Jurkat, Clone E6-1 (cell line): Measurements from ENCODE around the gene C5orf15.
A peak's percentile ranks its signal among the peaks of the same experiment; 100 is the strongest.
"Not testable (repeated sequence)": the region's sequence is repeated elsewhere in the genome, so short reads cannot be mapped to it uniquely, and the experiment has no call there.

Source experiments
- DNase-seq: peaks from one replicate; pipeline ENCODE4 v3.0.0-alpha.2; 2011; ENCODE audit warnings: low read depth, low spot score
- H3K4me3 ChIP-seq: 2 replicates; pipeline ENCODE4 v1.5.1; 2011; ENCODE audit warnings: mild to moderate bottlenecking, low read length, control low read depth, moderate library complexity

C5orf15 gene

DNA sequence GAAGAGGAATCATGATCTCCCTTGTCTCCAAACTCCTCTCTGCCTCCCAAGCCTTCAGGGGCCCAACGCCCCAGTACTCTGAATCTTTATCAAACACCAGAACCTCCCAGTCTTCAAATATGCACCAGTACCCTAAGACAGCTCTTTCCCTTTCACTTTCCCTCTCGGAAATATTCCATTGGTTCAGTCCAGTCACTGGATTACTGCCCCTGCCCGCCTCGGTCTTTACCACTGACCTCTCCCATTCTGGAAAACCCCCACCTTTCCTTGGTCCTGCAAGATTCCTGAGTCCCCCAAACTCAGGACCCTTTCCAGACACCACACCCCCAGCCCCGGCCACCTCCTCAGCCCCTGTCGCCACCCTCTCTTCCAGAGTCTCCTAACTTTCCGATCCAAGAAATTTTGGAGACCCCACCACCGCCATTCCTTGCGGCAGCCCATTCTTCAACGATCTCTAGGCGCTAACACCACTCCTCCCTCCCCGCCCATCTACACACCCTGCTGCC lies 674 bp downstream of the C5orf15 start:
- no peak for DNase-seq

DNA sequence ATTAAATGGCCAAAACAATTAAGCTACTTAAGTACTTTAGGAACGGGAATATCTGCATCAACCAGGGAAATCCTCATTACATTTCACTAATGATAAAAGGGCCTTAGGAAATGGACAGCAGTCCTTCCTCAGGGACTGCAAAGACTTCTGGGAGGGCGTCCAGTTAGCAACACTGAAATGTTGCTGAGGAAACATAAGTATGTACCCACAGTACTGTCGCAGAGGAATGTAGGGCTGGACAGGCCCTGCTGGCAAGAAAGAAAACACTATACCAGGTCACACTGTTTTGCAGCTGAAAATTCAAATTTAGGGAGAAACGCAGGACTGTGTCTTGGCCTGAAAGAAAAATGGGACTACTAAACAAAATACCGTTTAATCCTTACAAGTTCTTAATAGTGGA lies 1.3 kb downstream of the C5orf15 start:
- no peak for DNase-seq
- peak overlapping the region; percentile 96 for H3K4me3 ChIP-seq

More for the DNA sequence above, 674 bp downstream of the C5orf15 start:
- peak overlapping the region; percentile 96 for H3K4me3 ChIP-seq

DNA sequence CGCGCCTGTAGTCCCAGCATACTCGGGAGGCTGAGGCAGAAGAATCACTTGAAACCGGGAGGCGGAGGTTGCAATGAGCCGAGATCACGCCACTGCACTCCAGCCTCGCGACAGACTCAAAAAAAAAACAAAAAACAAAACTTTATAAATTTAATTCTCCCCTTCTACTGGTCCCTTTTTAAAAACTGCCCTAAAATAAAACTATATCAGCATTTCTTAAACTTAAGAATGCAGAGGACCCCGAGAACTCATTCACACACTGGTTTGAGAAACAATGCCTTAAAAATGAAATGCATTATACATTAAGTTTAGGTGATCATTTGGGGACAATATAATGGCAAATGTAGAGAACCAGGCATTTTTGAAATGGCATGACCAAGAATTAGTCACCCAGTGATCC lies 2.3 kb downstream of the C5orf15 start:
- DNase-seq = no peak
- H3K4me3 ChIP-seq = no peak overlapping the region

DNA sequence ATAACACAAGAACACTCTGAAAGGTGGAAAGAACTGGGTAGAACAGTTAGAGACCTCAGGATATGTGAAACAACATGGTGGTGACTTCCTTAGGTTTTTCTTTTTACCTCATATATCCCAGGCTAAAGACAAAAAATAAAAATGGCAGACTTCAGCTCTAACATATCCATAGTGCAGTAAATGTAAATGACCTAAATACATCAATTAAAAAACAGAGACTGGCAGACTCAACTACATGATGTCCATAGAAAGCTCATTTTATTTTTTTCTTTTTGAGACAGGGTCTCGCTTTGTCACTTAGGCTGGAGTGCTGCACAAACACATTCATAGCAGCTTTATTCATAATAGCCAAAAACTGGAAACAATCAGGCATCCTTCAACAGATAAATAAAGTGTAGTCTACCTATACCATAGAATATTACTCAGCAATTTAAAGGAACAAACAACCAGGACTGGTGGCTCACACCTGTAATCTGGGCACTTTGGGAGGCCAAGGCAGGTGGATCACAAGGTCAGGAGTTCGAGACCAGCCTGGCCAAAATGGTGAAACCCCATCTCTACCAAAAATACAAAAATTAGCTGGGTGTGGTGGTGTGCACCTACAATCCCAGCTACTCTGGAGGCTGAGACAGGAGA lies 4.8 kb downstream of the C5orf15 start:
- DNase-seq = no peak
- H3K4me3 ChIP-seq = no peak overlapping the region

DNA sequence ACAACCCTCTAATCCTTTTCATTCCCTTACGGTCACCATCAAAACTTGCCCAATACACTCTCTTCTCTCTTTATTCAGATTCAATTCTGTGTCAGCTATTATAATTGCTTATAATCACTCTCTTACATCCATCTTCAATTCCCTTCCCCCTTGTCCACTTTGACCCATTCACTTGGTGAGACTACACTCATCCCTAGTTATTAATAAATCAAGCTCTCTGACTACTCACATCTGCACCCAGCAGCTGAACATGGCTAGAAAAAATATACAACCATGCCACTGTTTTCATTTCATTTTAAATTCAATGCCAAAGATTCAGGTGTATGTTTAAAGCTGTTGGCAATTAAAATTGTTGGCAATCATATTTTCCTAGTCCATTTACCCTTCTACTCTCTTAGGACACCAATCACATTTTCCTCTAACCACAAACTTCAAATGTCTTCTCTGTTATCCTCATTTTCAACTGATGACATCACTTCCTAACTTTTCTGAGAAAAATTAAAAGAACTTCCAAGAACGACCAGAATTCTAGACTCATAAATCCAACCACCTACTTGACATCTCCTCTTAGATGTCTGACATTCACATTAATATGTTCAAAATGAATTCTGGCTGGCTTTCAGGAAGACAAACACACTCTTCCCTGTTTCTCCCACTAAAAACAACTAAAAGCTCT lies 5.5 kb downstream of the C5orf15 start:
- no peak overlapping the region for H3K4me3 ChIP-seq
- DNase-seq = no peak

DNA sequence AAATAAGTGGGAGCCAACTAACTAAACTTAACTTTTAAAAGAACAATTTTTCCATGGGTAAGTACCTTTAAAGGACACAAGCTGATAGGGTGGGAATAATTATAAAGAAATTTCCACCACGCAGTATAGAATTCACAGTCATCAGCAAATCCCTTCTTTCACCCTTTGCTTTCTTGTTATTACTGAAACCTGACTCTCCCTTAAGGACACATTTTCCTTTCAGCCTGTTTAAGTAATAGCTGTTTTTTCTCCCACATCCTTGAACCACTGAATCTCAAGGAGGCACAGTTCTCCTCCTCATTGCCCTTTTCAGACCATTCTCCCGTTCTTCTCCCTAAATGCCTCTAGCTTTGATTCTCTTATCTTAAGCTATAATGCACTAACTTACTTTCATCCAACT lies 6.3 kb downstream of the C5orf15 start:
- H3K4me3 ChIP-seq = no peak overlapping the region
- no peak for DNase-seq

DNA sequence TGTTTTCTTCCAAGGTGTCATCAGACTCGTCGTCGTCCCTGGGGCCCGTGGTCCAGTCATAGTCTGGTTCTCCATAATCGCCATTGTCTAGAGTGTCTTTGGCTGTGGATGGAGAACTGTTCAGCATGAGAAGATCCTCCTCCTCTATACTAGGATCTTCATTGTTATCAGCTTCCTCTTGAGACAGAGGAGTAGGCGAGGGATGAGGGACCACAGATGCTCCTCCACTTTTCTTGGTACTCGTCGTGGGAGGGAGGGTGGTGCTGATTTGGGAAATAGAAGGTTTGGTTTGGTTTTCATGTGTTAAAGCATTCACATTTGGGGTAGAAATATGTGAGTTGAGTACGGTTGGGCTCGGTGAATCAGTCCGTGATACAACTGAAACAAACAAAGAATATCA lies 8.8 kb downstream of the C5orf15 start:
- H3K4me3 ChIP-seq = no peak overlapping the region
- no peak for DNase-seq

DNA sequence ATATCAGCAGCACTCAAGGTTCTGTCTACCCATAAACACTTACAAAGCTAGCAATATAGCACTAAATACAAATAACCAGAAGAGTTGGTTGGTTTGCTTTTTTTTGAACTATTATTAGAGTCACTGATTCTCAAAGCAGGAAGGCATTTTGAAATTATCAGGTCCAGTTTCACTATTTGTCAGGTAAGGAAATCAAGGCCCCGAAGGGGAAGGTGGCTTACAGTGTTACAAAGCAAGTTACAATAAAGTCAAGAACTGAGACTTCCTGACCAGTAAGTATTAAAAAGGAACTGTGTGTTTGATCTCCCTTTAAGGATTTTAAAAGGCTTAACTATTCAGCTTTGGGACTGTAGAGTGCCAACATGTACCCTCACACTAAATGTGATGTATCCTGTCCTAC lies 10.8 kb downstream of the C5orf15 start:
- no peak for DNase-seq
- no peak overlapping the region for H3K4me3 ChIP-seq

DNA sequence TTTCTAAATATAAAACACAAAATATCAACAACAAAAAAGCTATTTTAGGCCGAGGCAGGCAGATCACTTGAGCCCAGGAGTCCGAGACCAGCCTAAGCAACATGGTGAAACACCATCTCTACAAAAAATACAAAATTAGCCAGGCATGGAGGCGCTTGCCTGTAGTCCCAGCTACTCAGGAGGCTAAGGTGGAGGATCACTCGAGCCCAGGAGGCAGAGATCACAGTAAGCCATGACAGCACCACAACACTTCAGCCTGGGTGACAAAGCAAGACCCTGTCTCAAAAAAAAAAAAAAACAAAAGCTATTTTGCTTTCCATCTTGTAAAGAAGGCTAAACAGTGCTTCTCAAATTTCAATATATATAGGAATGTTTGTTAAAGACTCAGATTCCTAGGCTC lies 11.3 kb downstream of the C5orf15 start:
- no peak for DNase-seq
- no peak overlapping the region for H3K4me3 ChIP-seq

DNA sequence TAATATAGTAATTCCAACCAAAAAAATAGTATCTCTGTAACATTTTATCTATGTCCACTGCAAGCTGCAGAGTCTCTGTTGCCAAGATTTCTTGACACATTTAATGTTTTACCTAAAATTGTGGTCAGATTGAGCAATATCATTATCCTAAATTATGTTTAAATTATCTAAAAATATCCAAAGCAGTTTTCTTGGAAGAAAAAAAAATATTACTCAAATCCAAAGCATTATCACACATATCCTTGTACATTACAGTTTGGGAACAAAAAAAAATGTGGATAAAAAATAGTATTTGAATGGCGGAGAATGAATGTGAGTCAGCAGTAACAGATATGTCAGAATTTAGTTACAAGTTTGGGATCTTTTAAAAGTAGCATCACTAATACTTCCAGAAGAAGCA lies 12.2 kb downstream of the C5orf15 start:
- H3K4me3 ChIP-seq, DNase-seq: not testable (repeated sequence)

DNA sequence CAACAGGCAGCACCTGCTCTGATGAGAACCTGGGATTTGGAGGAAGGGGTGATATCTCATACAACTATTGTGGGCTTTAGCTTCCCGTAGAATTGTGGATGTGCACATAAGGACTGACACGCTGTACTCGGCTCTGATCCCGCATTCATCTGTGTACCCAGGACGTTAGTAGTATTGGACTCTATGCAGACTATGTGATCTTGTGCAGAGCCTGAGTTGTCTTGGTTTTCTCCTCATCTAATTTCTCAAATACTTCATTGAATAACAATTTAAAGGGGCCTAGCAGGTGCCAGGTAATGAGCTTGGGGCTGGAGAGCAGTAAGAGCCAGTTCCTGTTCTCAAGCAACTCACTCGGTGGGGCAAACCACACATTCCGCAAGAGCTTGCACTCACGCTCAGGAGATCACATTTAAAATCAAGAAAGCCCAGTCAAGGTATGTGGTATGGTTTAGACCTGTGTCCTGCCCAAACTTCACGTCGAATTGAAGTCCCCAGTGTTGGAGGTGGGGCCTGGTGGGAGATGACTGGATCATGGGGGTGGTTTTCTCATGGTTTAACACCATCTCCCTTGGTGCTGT lies 14.8 kb downstream of the C5orf15 start:
- H3K4me3 ChIP-seq = no peak overlapping the region
- DNase-seq = no peak

DNA sequence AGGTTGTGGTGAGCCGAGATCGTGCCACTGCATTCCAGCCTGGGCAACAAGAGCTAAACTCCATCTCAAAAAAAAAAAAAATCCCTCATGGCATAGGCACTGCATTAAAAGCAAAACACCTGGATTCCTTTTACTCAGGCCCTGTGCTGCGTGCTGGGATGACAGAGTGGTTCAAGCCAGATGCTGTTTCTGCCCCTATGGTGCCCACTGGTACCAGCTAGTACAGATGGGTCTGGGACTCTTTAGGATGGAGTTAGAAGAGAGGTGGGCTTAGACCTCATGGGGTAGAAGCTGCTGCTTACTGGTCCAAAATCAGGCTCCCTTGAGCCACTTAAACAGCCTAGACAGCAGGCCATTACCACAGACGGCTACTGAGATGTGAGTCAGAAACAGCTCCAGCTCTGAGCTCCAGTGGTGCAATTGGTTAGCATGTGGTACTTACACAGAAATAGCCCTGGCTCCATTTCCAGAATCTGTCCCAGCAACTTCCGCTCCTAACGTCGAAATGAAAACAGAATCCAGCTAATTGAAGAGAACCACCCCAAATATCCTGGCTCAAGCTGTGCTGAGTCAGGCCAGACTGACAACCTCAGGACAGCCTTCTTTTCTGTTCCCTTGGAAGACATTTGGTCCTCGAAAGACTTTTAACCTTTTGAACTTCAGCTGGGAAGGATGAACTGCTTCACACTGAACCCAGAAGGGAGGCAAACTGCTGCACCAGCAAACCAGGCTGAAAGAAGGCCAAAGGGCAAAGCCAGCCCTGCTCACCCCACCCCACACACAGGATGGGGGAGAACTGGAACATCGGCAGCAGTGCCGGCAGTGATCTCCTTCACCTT lies 15.5 kb downstream of the C5orf15 start:
- no peak overlapping the region for H3K4me3 ChIP-seq
- DNase-seq = no peak

DNA sequence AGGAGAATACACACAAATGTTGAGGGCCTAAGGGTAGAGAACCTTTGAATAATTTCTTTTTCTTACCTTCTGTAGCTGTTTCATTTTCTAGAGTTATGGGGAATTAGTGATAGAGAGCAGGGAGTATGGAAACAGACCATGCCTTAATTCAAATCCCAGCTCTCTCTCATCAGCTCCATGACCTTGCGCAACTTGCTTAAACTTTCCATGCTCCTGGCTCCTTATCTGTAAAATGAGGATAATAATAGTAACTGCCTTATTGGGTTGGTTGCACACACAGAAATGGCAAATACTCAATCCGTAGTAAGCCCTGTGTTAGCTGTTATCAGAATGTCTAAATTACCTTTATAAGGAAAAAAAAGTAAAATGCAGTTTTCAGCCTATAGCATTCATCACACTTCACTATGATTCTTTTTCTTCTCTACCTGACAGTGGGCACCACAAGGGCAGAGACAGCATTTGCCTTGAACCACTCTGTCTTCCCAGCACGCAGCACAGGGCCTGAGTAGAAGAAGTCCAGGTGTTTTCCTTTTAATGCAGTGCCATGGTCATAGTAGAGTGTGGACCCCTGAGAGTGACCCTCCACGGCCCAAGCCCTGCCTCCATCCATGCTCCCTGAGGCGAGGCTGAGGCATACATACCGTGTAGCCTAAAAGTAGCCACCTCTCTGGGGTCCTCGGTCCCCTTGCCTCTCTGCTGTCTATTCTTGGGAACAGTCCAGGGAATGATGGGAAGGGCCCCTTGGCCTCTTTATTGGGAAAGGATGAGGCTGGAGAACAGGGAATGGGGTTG lies 17.4 kb downstream of the C5orf15 start:
- no peak for DNase-seq
- no peak overlapping the region for H3K4me3 ChIP-seq

DNA sequence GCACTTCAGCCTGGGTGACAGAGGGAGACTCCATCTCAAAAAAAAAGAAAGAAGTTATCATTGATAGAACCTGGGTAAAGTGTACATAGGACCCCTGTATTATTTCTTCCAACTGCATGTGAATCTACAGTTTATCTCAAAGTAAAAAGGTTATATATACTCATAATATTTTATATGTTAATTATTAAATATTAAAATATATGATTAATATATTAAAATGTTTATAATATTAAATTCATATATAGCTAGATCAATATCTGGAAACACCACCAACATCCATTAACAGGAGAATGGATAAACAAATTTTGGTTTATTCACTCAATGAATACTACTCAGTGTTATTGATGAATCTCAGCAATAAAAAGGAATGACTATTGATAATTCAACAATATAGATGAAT lies 19.7 kb downstream of the C5orf15 start:
- DNase-seq = no peak

DNA sequence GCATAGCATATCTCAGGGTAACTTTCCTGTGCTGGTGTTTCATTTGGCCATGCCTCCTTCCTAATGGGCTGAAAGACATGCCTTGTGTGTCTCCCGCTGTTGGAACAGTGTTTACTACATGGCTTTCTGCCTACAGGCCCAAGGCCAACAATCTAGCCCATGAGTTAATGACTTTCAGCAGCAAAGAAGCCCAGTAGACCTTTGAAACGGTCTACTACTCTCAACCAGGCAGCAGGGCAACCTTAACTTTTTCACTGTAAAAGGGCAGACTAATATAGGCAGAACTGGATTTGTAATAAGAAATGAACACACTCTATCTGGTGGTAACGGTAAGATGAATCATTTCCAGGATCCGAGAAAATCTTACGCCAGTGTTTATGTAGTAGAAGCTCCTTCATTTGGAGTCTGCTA lies 21.0 kb downstream of the C5orf15 start:
- DNase-seq = no peak
- H3K4me3 ChIP-seq = no peak overlapping the region

More for the DNA sequence above, 19.7 kb downstream of the C5orf15 start:
- H3K4me3 ChIP-seq = no peak overlapping the region

DNA sequence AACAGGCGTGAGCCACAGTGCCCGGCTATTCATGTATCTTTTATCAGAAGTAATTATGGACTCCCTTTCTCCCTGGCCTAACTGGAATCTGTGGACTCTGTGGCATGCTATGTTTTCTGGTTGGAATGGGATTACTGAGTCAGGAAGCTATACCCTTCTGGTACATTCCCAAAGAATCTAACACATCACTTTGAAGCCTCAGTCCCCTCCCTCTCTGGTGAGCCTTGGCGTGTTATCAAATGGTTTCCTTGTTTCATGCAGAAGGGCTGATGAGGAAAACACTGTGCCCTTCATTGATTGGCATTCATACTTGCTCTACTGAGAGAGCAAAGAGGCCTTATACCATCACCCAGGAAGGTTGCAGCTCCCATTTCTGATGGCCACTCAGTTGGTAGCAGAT lies 22.9 kb downstream of the C5orf15 start:
- no peak for DNase-seq
- no peak overlapping the region for H3K4me3 ChIP-seq

DNA sequence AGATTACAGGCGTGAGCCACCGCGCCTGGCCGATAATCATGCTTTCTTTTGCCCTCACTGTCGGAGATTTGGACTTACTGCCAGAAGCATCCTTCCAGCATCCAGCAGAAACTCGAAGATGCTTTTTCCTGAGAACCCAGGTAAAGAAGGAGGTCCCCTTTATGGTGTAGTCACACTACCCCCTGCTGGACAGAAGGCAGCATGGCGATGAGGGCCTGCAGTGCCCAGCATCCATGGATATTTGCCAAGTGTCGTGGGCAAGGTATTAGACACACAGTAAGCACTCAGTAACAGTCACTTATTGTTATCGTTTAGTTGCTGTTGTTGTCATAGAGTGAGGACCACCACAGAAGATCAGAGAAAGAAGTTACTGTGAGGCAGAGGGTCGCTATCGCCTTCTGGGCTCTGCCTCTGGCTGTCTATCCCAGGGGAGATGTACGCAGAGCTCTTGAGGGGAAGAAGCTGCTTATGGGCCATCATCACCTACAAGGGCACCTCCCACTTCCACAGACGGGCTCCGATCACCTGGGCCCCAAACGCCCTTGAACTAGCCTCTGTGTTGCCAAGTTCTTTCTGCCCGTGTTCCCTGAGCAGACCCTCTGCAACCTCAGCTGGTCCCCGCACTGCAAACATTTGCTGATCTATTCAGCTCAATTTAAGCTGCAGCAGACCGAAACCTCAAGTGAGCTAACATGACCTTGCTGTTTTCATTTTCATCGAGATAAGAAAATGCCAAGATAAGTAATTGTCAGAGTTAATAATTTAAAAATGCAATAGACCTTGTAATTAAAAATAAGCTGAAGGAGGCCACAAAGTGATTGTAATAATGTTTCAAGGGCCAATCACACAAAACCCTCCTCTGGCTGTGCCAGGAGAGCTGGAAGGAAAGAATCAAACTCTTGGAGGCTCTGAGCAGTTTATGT lies 23.9 kb downstream of the C5orf15 start:
- no peak overlapping the region for H3K4me3 ChIP-seq
- DNase-seq = peak; percentile 28

DNA sequence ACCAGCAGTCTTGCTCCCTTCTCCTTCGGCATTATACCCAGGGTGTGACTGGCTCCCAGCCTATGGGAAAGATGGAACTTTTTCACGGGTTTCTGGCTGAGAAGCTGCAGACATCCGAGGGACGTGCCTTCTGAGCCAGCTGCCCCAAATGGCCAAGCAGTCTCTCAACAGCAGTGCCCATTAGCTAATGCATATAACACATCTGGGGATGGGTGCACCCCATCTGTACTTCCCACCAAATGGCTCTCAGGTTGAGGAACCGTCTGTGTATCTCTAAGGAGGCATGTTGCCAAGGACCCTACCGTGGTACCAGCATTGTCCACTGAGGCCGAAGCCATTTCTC lies 25.0 kb downstream of the C5orf15 start:
- no peak for DNase-seq
- no peak overlapping the region for H3K4me3 ChIP-seq
